Uterus (tissue), 2 donors: ENCODE measurements around the gene CDH8.

Source experiments
- POLR2A ChIP-seq, 2 donors: fragments of 450-650 bp; IDR thresholded peaks; one replicate each; pipeline ENCODE4 v1.6.1; 2016; ENCODE audit warnings: antibody characterized with exemption in 2 of 2, mild to moderate bottlenecking in 1 of 2, moderate library complexity in 1 of 2
- TF ChIP-seq, protein P1 (sequence below), 4 experiments: fragments of 200-600 bp in 2 of 4; fragments of 450-650 bp in 2 of 4; sonication (generic) in 2 of 4; IDR thresholded peaks; one replicate each; pipeline ENCODE4 v1.5.1; 2016 to 2019; ENCODE audit warnings: antibody characterized with exemption in 4 of 4, mild to moderate bottlenecking in 2 of 4, moderate library complexity in 1 of 4

DNA sequence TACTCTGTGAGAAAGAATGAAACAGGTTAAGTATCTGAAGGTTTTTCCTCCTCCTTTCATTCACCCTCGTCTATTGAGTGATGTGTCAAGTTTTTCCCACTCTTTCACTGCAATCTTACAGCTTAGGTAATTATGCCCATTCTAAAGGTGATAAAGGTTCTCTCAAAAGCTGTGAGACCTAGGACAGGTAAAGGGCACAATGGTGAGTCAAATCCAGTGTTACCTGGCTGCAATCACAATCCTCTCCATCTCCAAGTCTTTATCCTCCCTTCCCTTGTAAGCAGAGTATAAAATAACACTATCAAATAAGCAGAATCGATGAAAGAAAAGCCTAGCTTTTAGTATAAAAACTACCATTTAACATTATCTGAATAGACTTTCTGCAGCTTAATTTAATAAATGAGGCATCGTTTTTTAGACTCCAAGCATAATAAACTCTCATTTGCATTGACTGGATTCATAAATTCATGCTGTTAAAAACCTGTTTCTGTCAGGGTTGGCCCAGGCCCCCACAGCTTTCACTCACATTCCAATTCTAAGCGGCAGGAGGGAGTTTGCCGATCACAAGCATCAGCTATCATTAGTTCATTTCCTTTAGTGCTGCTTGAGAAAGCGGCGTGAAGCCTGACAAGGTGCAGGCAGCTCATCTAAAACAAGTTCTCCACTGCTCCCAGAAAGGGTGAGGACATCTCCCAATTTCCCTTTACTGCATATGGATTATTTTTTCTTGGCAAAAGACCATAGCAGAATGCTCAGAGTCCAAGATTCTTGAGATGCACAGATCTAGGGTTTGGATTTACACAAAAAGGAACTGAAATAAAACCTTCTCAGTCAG lies 67.8 kb downstream of the CDH8 start:
- TF ChIP-seq, protein P1, sequence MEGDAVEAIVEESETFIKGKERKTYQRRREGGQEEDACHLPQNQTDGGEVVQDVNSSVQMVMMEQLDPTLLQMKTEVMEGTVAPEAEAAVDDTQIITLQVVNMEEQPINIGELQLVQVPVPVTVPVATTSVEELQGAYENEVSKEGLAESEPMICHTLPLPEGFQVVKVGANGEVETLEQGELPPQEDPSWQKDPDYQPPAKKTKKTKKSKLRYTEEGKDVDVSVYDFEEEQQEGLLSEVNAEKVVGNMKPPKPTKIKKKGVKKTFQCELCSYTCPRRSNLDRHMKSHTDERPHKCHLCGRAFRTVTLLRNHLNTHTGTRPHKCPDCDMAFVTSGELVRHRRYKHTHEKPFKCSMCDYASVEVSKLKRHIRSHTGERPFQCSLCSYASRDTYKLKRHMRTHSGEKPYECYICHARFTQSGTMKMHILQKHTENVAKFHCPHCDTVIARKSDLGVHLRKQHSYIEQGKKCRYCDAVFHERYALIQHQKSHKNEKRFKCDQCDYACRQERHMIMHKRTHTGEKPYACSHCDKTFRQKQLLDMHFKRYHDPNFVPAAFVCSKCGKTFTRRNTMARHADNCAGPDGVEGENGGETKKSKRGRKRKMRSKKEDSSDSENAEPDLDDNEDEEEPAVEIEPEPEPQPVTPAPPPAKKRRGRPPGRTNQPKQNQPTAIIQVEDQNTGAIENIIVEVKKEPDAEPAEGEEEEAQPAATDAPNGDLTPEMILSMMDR (IDR thresholded peaks at IDR 0.05): no peak
- no peak for TF ChIP-seq POLR2A (IDR thresholded peaks at IDR 0.05)
